GM19328 (cell line): ENCODE measurements around the gene RAB7A.
"Not testable (repeated sequence)": the region's sequence is repeated elsewhere in the genome, so short reads cannot be mapped to it uniquely, and the experiment has no call there.

ENCODE experiments used
- ATAC-seq: cut with Tn5 transposase; IDR thresholded peaks from one replicate; pipeline ENCODE4 v1.9.1; 2021; ENCODE audit warnings: mild to moderate bottlenecking, moderate library complexity; ENCODE audit not compliant: unreplicated experiment

RAB7A gene

GRCh38 chr3:128815318-128816064, 89.5 kb downstream of the RAB7A start:
- ATAC-seq, result no peak

GRCh38 chr3:128818186-128818787, 92.3 kb downstream of the RAB7A start:
- ATAC-seq, result no peak

DNA sequence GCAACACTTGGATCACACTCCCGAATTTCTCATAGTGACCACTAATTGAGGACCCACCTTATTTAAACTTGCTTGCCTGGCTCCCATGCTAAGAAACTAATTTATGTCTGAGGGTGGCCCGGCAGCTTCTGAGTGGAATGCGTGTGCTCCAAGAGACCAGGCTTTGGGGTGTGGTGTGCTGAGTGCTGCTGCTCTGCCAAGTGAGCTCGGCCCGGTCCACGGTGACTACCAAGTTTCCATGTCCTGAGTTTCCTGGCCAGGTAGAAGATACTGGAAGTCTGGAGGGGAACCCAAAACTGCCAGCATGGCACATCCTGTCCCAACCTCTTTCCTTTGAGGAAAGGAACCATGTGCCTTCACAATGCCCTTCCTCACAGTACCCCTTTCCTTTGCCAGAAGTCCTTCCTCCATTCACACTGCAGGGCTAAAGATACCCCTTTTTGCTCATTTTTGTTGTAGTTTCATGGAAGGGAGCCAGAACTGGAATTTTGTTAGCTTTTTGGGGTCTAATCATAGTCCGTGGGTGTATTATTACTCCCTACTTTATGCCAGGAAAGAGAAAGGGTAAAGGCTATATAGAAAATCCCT, 94.4 kb downstream of the RAB7A start:
- ATAC-seq, result no peak

DNA sequence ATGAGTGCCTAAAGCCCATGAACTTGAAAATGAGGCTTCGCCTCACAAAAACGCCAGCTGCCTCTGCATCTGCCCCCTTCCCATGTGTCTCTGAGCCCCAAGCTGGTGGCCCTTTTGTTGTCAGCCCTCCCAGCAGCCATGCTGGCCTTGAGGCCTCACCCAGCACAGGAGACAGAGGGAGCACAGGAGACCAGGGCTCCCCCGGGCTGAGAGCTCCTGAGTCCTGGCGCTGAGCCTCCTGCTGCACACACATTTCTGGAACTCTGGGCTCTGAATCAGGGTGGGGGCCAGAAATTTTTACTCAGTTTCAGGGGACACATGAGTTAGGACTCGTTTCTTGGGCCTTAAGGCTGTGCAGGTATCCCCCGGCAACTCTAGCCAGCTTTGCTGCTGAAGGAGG, 97.0 kb downstream of the RAB7A start:
- no peak for ATAC-seq

DNA sequence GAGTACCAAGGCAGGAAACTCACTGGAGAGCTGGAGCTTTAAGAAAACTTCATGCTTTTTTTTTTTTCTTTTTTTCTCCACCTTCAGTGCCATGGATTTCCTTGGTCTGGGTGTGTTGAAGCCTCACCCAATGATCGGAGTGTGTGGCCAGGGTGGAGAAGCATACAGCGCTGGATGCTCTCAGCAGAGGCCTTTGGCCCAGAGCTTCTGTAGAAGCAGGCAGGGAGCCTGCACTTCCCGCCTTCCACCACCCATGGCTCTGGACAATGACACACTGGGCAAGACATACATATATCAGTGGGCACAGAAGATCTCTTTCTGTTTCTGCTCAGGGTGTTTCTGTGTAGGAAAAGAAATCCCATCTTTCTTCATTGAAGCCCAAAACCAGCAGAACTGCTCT, 97.6 kb downstream of the RAB7A start:
- ATAC-seq, result no peak

- no peak for ATAC-seq
Observed at GRCh38 chr3:128824132-128824850, 98.3 kb downstream of the RAB7A start.

GRCh38 chr3:128825117-128825725, 99.2 kb downstream of the RAB7A start:
- ATAC-seq, result no peak

DNA sequence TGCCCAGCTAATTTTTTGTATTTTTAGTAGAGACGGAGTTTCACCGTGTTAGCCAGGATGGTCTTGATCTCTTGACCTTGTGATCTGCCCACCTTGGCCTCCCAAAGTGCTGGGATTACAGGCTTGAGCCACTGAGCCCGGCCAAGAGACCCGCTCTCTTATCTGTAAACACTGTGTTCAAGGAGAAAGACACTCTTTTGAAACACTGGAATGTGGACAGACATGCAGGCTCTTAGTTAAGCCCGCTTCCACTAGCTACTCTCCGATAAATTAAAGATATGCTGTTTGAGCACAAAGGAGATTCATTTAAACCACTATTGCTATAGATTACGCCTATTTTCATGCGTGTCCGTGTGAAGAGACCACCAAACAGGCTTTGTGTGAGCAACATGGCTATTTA, 103.1 kb downstream of the RAB7A start:
- not testable (repeated sequence) for ATAC-seq

- not testable (repeated sequence) for ATAC-seq
Observed at GRCh38 chr3:128829925-128830625, 104.1 kb downstream of the RAB7A start.

GRCh38 chr3:128830762-128831161, 104.8 kb downstream of the RAB7A start:
- not testable (repeated sequence) for ATAC-seq

DNA sequence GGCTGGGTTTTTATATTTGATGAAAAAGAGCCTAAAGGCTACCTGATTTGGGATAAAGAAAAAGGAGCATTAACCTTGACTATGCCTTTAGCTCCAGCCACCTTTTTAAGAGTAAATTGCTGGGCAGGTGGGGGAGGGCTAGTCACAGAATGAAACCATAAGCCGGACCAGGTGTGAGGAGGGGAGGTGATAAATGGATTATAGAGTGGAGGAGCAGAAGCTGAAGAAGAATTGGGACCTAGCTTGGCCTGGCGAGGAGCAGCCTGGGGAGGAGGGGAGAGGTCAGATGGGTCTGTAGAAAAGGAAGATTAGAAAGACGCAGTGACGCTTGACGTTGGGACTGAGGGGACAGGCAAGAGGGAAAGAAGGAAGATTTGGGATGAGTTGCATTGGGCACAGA, 107.0 kb downstream of the RAB7A start:
- not testable (repeated sequence) for ATAC-seq

DNA sequence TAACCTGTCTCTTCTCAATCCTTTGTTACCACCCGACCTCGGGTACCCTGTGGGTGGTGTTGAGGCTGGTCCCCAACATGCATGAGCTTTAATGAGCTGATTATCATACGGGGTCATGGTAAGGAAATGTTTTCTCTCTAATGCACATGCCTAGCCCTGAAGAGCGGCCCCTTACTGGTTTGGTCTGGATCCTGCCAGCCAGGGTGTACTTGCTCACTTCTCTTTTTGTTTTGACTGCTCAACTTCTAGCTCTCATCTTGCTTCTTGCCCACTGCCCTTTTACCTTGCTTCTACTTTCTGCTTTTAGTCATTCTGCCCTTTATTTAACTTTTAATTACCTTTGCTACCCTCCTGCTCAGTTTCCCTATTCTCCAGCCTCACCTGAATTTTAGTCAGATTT, 109.1 kb downstream of the RAB7A start:
- no peak for ATAC-seq

GRCh38 chr3:128841926-128842920, 116.2 kb downstream of the RAB7A start:
- no peak for ATAC-seq

GRCh38 chr3:128844502-128844901, 118.5 kb downstream of the RAB7A start:
- no peak for ATAC-seq

GRCh38 chr3:128845119-128845777, 119.3 kb downstream of the RAB7A start:
- no peak for ATAC-seq

DNA sequence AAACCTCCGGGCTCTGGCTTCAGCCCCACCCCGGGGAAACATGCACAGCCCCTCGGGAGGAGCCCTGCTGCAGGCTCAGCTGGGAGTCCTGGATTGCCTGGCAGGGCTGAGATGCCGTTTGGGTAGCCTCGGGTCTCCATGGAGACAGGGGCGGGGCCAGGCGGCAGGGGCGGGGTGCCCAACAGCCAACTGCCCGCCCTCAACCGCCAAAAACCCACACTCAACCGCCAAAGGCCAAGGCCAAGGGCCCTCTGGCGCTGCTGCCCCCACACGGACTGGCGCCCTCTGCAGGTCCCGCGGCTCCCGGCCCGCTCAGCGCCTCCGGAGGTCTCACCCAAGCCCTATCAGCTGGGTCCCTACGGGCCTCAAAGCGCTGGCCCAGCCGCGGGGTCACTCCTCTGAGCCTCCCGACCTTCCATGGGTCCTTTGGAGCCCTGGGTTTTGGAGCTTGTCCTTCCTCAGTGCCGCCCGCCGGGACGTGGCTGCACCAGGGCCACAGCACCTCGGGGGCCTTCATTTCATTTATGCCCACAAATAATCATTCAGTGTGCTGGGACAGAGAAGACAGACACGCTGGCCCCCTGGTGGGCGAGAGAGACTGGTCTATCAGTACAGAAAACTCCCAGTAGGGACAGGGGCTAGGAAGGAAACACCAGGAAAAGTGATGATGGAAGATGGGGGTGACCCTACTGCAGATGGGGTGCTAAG, 119.9 kb downstream of the RAB7A start:
- peak; percentile 69 for ATAC-seq

- no peak for ATAC-seq
Observed at GRCh38 chr3:128846486-128846891, 120.5 kb downstream of the RAB7A start.

DNA sequence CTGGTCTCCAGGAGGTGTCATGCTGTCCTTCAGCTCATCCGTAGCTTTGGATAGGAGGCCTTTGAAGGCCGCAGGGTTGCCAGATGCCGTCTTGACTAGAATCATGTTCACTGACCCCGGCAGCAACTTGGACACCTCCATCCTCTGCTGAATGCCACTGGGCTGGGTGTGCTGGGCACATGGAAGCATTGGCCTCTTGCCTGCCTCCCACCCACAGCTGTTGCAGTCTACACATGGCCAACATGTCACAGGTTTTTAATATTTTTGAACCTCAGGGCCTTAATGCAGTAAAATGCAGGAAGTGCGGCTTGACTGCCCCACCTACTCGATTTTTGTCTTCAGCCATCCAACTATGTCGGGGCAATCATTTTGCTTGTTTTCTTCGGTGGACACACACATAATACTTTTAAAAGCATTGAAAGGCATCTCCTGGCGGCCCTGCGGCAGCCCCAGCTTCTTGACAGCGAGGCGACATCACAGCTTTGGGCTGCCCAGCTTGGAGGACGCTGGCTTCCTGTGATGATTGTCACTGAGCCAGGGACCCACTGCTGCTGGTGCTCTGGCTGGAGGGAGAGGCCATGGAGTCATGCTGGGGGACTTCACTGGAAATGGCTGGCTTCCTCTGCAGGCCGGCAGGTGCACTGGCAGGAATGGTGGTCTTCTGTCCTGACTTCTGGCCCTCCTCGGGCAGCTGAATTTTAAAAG, 121.8 kb downstream of the RAB7A start:
- no peak for ATAC-seq
